Omental fat pad (tissue), 4 donors: ENCODE measurements around the gene C1orf94. TPM values are rescaled to one million over a fixed set of nuclear protein-coding genes. Genes with fewer than 3 reads are reported as not detected.

ENCODE experiments used
- ATAC-seq: fragments of 150-250 bp; one replicate; pipeline ENCODE4 v1.9.1; 2016; ENCODE audit warnings: mild to moderate bottlenecking, moderate library complexity; ENCODE audit not compliant: low FRiP score
- DNase-seq: peaks from one replicate; pipeline ENCODE4 v3.0.0-alpha.2; 2019; ENCODE audit warnings: low spot score
- total RNA-seq, 4 donors: library from RNA; depleted of rRNA; stranded (reverse); fragments of >200 nt; gene quantifications; one replicate each; pipeline ENCODE4 v1.1.0, GENCODE V29; 2016
- TF ChIP-seq, protein P1 (sequence below), 3 donors: fragments of 450-650 bp; IDR thresholded peaks; one replicate each; pipeline ENCODE4 v1.5.1; 2016 to 2017; ENCODE audit warnings: antibody characterized with exemption in 3 of 3, mild to moderate bottlenecking in 3 of 3, moderate library complexity in 2 of 3

Gene C1orf94
- total RNA-seq, 4 donors from 2014 or later, result not detected

DNA sequence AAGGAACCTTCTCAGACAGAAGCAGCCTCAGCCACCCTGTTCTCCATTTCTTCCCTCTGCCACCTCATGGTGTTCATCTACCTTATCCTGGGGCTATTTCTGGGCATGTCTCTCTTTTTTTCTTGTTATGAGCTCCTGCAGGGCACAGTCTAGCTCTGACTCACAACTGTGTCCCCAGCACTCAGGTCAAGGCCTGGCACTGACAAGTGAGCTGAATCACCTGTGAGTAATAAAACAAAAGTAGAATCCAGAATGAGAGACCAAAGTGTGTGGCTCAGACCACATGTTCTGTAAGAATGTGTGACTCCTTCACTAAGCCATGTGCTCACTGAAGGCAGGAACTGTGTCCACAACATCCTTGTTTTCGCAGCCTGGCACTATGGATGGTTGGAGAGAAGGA lies 23.2 kb downstream of the C1orf94 start:
- TF ChIP-seq, protein P1, sequence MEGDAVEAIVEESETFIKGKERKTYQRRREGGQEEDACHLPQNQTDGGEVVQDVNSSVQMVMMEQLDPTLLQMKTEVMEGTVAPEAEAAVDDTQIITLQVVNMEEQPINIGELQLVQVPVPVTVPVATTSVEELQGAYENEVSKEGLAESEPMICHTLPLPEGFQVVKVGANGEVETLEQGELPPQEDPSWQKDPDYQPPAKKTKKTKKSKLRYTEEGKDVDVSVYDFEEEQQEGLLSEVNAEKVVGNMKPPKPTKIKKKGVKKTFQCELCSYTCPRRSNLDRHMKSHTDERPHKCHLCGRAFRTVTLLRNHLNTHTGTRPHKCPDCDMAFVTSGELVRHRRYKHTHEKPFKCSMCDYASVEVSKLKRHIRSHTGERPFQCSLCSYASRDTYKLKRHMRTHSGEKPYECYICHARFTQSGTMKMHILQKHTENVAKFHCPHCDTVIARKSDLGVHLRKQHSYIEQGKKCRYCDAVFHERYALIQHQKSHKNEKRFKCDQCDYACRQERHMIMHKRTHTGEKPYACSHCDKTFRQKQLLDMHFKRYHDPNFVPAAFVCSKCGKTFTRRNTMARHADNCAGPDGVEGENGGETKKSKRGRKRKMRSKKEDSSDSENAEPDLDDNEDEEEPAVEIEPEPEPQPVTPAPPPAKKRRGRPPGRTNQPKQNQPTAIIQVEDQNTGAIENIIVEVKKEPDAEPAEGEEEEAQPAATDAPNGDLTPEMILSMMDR (IDR thresholded peaks at IDR 0.05), result no peak
- no peak for ATAC-seq
- DNase-seq, result no peak

DNA sequence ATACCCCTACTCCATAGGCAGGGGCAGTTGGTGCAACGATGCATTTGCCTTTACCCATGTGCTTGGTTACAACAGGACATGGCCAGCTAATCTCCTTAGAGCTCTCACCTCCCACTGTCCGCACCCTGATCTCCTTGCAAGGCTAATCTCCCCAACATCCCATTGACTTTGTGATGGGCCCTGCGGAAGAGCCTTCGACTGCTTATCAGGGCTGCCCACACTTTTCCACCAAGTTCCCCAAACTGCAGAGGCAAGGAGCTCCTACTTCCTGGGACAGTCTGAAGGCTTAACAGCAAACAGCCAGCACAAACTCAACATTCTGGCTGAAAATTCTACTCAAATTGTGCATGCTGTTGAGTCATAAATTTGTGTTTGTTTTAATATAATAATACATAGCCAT lies 36.0 kb downstream of the C1orf94 start:
- TF ChIP-seq, protein P1 (IDR thresholded peaks at IDR 0.05), result no peak
- no peak for ATAC-seq
- no peak for DNase-seq

DNA sequence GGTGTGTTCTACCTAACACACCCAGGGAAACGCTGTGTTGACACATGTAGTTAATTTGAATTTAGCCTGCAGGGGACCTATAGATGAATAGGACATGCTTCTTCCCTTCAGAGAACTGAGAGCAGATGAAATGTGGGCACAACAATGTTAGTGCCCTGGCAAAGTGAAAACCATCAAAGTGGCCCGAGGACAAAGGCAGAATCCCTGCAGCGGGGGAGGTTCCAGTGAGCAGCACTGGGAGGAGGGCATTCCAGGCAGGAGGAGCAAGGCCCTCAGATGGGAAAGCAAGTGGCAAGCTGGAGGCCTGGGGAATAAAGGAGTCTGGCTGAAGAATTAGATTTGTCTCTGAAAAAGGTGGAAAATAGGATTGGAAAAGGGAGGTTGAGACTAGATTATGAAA lies 37.2 kb downstream of the C1orf94 start:
- TF ChIP-seq, protein P1 (IDR thresholded peaks at IDR 0.05), result no peak
- DNase-seq (no peak), ATAC-seq (no peak)

DNA sequence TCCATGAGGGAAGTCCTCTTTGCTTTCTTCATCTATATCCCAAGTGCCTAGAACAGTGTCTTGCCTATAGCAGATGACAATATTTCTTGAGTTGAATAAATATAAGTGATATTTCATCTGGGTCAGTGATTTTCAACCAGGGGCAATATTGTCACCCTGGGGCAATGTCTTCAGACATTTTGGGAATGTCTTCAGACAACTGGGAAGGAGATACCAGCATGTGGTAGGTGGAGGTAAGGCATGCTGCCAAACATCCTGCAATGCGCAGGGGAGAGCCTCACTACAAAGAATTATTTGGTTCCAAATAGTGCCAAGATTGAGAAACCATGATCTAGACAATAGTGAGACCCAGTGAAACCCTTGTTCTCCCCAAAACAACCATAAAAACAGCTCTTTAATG lies 54.7 kb downstream of the C1orf94 start:
- TF ChIP-seq, protein P1 (IDR thresholded peaks at IDR 0.05), result no peak
- DNase-seq (no peak), ATAC-seq (no peak)

DNA sequence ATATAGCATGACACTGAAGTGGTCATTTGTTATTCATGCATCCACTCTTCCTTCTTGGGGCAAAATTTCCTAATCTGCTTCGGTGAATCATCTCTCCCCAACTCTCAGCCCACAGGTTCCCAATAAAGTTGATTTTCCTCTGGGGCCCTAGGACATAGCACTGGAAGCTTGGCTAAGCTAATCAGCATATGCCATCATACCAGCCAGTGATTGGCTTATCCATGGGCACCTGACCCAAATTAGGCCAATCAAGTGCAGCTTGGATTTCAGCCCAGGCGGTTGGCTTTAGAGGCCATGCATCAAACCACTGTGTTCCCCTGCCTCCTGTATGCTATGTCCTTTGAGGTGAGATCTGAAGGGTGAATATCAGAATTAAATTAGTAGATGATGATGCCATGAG lies 58.9 kb downstream of the C1orf94 start:
- no peak for DNase-seq
- no peak for ATAC-seq
- TF ChIP-seq, protein P1 (IDR thresholded peaks at IDR 0.05), result no peak

DNA sequence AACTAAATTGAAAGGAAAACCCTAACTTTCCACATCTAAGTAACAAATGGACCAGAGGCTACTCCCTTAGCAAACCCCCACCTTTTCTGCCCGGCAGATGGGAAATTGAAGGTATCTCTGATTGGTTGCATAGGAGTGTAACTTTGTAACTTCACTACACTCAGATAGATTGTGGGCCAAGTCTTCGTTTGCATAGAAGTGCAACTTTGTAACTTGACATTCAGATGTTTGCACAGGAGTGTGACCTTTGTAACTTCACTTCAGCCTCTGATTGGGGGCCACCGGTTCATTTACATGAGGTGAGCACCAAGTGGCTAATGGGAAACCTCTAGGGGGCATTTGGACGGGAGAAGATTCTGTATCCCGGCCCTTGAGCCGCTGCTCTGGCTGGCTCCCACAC lies 59.4 kb downstream of the C1orf94 start:
- DNase-seq (no peak), ATAC-seq (no peak)
- TF ChIP-seq, protein P1 (IDR thresholded peaks at IDR 0.05), result no peak

DNA sequence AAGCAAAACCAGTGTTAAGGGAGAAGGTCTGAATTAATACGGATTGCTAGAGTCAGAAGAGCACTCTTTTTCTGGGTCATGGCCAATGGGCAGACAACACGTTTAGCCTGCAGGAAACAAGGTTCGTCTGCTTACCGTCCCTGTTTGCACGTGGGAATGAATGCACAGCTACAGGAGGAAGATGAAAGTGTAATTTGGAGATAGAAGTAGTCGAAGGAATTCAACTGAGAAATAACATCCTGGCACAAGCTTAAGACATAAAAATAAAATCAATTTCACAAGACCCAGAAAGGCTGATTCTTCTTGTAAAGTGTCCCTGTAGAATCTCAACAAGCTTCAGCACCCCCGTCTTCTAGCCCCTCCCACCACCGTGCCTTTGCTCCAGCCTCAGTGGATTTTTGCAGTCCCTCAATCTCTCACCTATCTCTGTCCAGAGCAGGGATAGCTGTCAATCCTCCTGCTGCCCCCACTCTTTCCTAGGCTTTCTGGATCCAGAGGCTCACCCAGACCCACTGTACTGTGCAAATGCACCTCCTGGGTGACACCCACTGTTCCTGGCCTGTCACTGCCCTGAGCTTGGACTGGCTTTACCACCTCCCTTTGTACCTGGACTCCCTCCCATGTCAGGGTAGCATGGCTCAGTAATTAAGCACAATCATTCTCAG lies 60.6 kb downstream of the C1orf94 start:
- no peak for DNase-seq
- ATAC-seq, result no peak
- TF ChIP-seq, protein P1 (IDR thresholded peaks at IDR 0.05), result no peak
